ENCODE measurements around the gene CAMK1D. TPM values are rescaled to one million over a fixed set of nuclear protein-coding genes. Genes with fewer than 3 reads are reported as not detected.
"Not testable (repeated sequence)": the region's sequence is repeated elsewhere in the genome, so short reads cannot be mapped to it uniquely, and the experiment has no call there.

Gene CAMK1D
- total and polyA plus RNA-seq, 10 of the 15 experiments (the other 5 are each of a cell fraction or from before 2014, with no cell fraction given): 2.1 to 35.5 (median 14.7) TPM

GRCh38 chr10:12865515-12865914, 516.2 kb downstream of the CAMK1D start:
- FAIRE-seq; POLR2A ChIA-PET; H3K79me2 ChIP-seq (ENCODE audit: control insufficient read depth, insufficient read depth, low read length); H3K9me3 ChIP-seq (replicated peaks; ENCODE audit: control insufficient read depth, insufficient read depth, low read length); H3K9ac ChIP-seq (ENCODE audit: control insufficient read depth, insufficient read depth, low read length); H3K4me3 ChIP-seq; H3K27ac ChIP-seq (ENCODE audit: control insufficient read depth, insufficient read depth); H3K4me1 ChIP-seq (ENCODE audit: control insufficient read depth, insufficient read depth, low read length); H3K27me3 ChIP-seq (replicated peaks in 1 of 2; ENCODE audit: control insufficient read depth in 2 of 2, insufficient read depth in 2 of 2, low read length in 1 of 2); H2AFZ ChIP-seq (ENCODE audit: control insufficient read depth, low read depth, low read length); RAD21 ChIA-PET (ENCODE audit: unreplicated experiment); H3K4me2 ChIP-seq (ENCODE audit: control insufficient read depth, insufficient read depth); CTCF ChIA-PET; in situ Hi-C loops (cut with MboI); SMC1A ChIA-PET (ENCODE audit: uncharacterized antibody, unreplicated experiment); DNase-seq (ENCODE audit: low read depth, low spot score); H4K20me1 ChIP-seq (ENCODE audit: control insufficient read depth, insufficient read depth); ATAC-seq; H3K36me3 ChIP-seq (ENCODE audit: control insufficient read depth in 2 of 2, insufficient read depth in 2 of 2, low read length in 1 of 2); intact Hi-C loops (cut with micrococcal nuclease; ENCODE audit: unreplicated experiment); BruUV-seq (replicated peaks): not testable (repeated sequence)
- WGBS (ENCODE audit: insufficient coverage, insufficient replicate concordance, low lambda C conversion rate, missing lambda C conversion rate): 49% methylated on average over 6 of the region's 6 CpGs

GRCh38 chr10:12868229-12868628, 518.9 kb downstream of the CAMK1D start:
- H3K27me3 ChIP-seq (replicated peaks in 1 of 2; ENCODE audit: control insufficient read depth in 2 of 2, insufficient read depth in 2 of 2, low read length in 1 of 2): no peaks in the 10 kb centered on the region
- no peak overlapping the region for H3K4me3 ChIP-seq
- H3K36me3 ChIP-seq (ENCODE audit: control insufficient read depth in 2 of 2, insufficient read depth in 2 of 2, low read length in 1 of 2): no peaks in the 10 kb centered on the region
- H3K27ac ChIP-seq (ENCODE audit: control insufficient read depth, insufficient read depth): no peak overlapping the region
- no peaks in the 10 kb centered on the region for H3K9me3 ChIP-seq (replicated peaks; ENCODE audit: control insufficient read depth, insufficient read depth, low read length)
- ChIA-PET SMC1A (ENCODE audit: uncharacterized antibody, unreplicated experiment) (no interaction called here), RAD21 (ENCODE audit: unreplicated experiment) (no interaction called here), CTCF (interaction anchor here (0.9 kb wide), 1 partner anchor 18 kb away, joined by 3 read pairs; no protein-coding TSS in a partner anchor), POLR2A (no interaction called here)
- DNase-seq (ENCODE audit: low read depth, low spot score) (no peak), FAIRE-seq (no peak), ATAC-seq (no peak)
- intact Hi-C loops (cut with micrococcal nuclease; ENCODE audit: unreplicated experiment) (no loop called here), in situ Hi-C loops (cut with MboI) (no loop called here)
- H3K9ac ChIP-seq (ENCODE audit: control insufficient read depth, insufficient read depth, low read length): no peak overlapping the region
- no peaks in the 10 kb centered on the region for H4K20me1 ChIP-seq (ENCODE audit: control insufficient read depth, insufficient read depth)
- TF ChIP-seq MEF2B (IDR thresholded peaks at IDR 0.05; ENCODE audit: partially characterized antibody, poor library complexity, severe bottlenecking) (no peak), PRDM15 (CRISPR knock-in tag; IDR thresholded peaks at IDR 0.05) (no peak), PAX8 (IDR thresholded peaks at IDR 0.05) (no peak), KAT2A (conservative IDR thresholded peaks at IDR 0.05; ENCODE audit: control insufficient read depth, low read depth, low read length) (no peak), E4F1 (IDR thresholded peaks at IDR 0.05; ENCODE audit: borderline replicate concordance, partially characterized antibody) (no peak), JUND (IDR thresholded peaks at IDR 0.05; ENCODE audit: low read depth, low read length) (no peak), NFYB (IDR thresholded peaks at IDR 0.05; ENCODE audit: insufficient read depth, low read depth, low read length) (no peak), RB1 (IDR thresholded peaks at IDR 0.05; ENCODE audit: borderline replicate concordance) (no peak), NBN (IDR thresholded peaks at IDR 0.05) (no peak), TCF3 (IDR thresholded peaks at IDR 0.05; ENCODE audit: borderline replicate concordance, insufficient read depth, low read depth, low read length) (no peak), CBFB (IDR thresholded peaks at IDR 0.05; ENCODE audit: low read depth) (no peak), ESRRA (IDR thresholded peaks at IDR 0.05; ENCODE audit: low read length) (no peak), MXI1 (IDR thresholded peaks at IDR 0.05; ENCODE audit: low read depth, low read length) (no peak)
- no peak overlapping the region for H3K4me2 ChIP-seq (ENCODE audit: control insufficient read depth, insufficient read depth)
- H3K4me1 ChIP-seq (ENCODE audit: control insufficient read depth, insufficient read depth, low read length): no peaks in the 10 kb centered on the region
- 25% methylated on average over 5 of the region's 5 CpGs for WGBS (ENCODE audit: insufficient coverage, insufficient replicate concordance, low lambda C conversion rate, missing lambda C conversion rate)
- no TSS peak for BruUV-seq (replicated peaks)
- no peak overlapping the region for H2AFZ ChIP-seq (ENCODE audit: control insufficient read depth, low read depth, low read length)
- no peaks in the 10 kb centered on the region for H3K79me2 ChIP-seq (ENCODE audit: control insufficient read depth, insufficient read depth, low read length)

All from GM12878 (cell line).